Measurements from ENCODE around the gene LIME1. TPM values are rescaled to one million over a fixed set of nuclear protein-coding genes. Genes with fewer than 3 reads are reported as not detected.

Gene LIME1
- total RNA-seq, 2 experiments from 2014 or later, result 75.6 to 76.4 TPM

- no peaks in the 10 kb centered on the region for H3K9me2 ChIP-seq (ENCODE audit: insufficient read depth, low read length)
- POLR2A ChIA-PET, result interaction anchor here (0.8 kb wide), 1 partner anchor 55 kb away, joined by 3 read pairs; no protein-coding TSS in a partner anchor
- H3K36me3 ChIP-seq (ENCODE audit: insufficient read depth, low read length), result peaks cover 45% of the 10 kb centered on the region
- peaks cover 18% of the 10 kb centered on the region for H3K4me1 ChIP-seq (ENCODE audit: insufficient read depth, low read length, poor library complexity, severe bottlenecking)
- no peak overlapping the region for H3K27ac ChIP-seq (ENCODE audit: low read depth, low read length, poor library complexity, severe bottlenecking)
- H3K4me3 ChIP-seq (ENCODE audit: low read depth, low read length, poor library complexity, severe bottlenecking), result no peak overlapping the region
- BruUV-seq (replicated peaks), result no TSS peak
- peaks cover 8% of the 10 kb centered on the region; the same call in 1 of the 2 replicates for H4K20me1 ChIP-seq (ENCODE audit: insufficient read depth, low read length)
- CTCF ChIA-PET (ENCODE audit: unreplicated experiment), result no interaction called here
- H3K9me3 ChIP-seq (ENCODE audit: low read length), result no peaks in the 10 kb centered on the region
- peaks cover 23% of the 10 kb centered on the region for H3K79me2 ChIP-seq (ENCODE audit: insufficient read depth, low read depth, low read length)
- no peak overlapping the region for H2AFZ ChIP-seq (ENCODE audit: low read length)
- DNase-seq (ENCODE audit: low spot score), result no peak
- no peak overlapping the region for H3K4me2 ChIP-seq (ENCODE audit: low read length)
- no peak for TF ChIP-seq CTCF (conservative IDR thresholded peaks at IDR 0.05; ENCODE audit: low read length)
- TF ChIP-seq EZH2phosphoT487 (IDR thresholded peaks at IDR 0.05; ENCODE audit: borderline replicate concordance, low read depth, low read length), result no peak
- intact Hi-C loops (cut with micrococcal nuclease; ENCODE audit: unreplicated experiment), result no loop called here
Observed at GRCh38 chr20:63702751-63703470, 33.6 kb upstream of the LIME1 start.

DNA sequence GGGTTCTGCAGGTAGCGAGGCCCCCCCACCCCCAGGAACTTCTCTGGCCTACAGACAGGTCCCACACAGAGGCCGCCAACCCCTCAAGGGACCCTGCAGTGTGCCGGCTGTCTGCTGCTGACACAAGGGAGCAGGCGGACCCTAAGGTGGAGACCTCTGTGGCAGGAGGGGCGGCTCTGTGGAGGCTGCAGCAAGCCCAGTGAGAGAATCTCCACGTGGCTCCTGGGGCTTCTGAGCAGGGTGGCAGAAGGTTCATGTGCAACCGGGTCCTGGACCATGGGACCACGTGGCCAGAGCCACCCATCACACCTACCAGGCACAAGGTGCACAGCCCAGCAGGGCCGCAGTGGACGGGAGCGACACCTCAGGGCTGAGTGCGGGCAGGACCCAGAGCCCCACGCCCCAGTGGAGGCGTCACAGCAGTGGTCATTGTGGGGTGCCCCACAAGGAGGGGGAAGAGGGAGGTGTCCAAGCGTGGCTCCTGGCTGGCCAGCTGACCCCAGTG is 32.9 kb upstream of the LIME1 start:
- Histone ChIP-seq H3K79me2 (ENCODE audit: insufficient read depth, low read depth, low read length) (peaks cover 27% of the 10 kb centered on the region), H3K9me3 (ENCODE audit: low read length) (no peaks in the 10 kb centered on the region), H3K4me2 (ENCODE audit: low read length) (no peak overlapping the region), H3K4me1 (ENCODE audit: insufficient read depth, low read length, poor library complexity, severe bottlenecking) (peaks cover 18% of the 10 kb centered on the region), H3K9me2 (ENCODE audit: insufficient read depth, low read length) (no peaks in the 10 kb centered on the region), H4K20me1 (ENCODE audit: insufficient read depth, low read length) (peaks cover 8% of the 10 kb centered on the region; the same call in 1 of the 2 replicates), H3K36me3 (ENCODE audit: insufficient read depth, low read length) (peaks cover 45% of the 10 kb centered on the region), H2AFZ (ENCODE audit: low read length) (no peak overlapping the region), H3K4me3 (ENCODE audit: low read depth, low read length, poor library complexity, severe bottlenecking) (no peak overlapping the region), H3K27ac (ENCODE audit: low read depth, low read length, poor library complexity, severe bottlenecking) (no peak overlapping the region)
- no peak for DNase-seq (ENCODE audit: low spot score)
- BruUV-seq (replicated peaks), result no TSS peak
- ChIA-PET POLR2A (no interaction called here), CTCF (ENCODE audit: unreplicated experiment) (no interaction called here)
- intact Hi-C loops (cut with micrococcal nuclease; ENCODE audit: unreplicated experiment), result no loop called here
- TF ChIP-seq EZH2phosphoT487 (IDR thresholded peaks at IDR 0.05; ENCODE audit: borderline replicate concordance, low read depth, low read length), result no peak
- no peak for TF ChIP-seq CTCF (conservative IDR thresholded peaks at IDR 0.05; ENCODE audit: low read length)

All from OCI-LY7 (cell line).